Mucosa of descending colon (tissue), 3 donors: ENCODE results near the gene NPHS2. TPM values are rescaled to one million over a fixed set of nuclear protein-coding genes. Genes with fewer than 3 reads are reported as not detected.

Experiments
- ATAC-seq: fragments of 200-7000 bp; cut with Tn5 transposase; one replicate; pipeline ENCODE4 v1.9.1; 2020; ENCODE audit warnings: mild to moderate bottlenecking, moderate library complexity
- DNase-seq, 3 donors: peaks; one replicate each; pipeline ENCODE4 v3.0.0-alpha.2; 2020
- H3K36me3 ChIP-seq: fragments of 200-600 bp; one replicate; pipeline ENCODE4 v1.8.0; 2021; ENCODE audit warnings: low read depth, mild to moderate bottlenecking
- H3K4me1 ChIP-seq: fragments of 200-600 bp; one replicate; pipeline ENCODE4 v1.8.0; 2021; ENCODE audit warnings: low read depth, mild to moderate bottlenecking
- H3K4me3 ChIP-seq: fragments of 200-600 bp; one replicate; pipeline ENCODE4 v1.8.0; 2021; ENCODE audit warnings: mild to moderate bottlenecking
- H3K9me3 ChIP-seq: fragments of 200-600 bp; one replicate; pipeline ENCODE4 v1.8.0; 2021; ENCODE audit warnings: mild to moderate bottlenecking
- intact Hi-C, 2 donors: fragments of 100-400 bp; cut with DNase I in 1 of 2; cut with micrococcal nuclease in 1 of 2; formaldehyde crosslinking; loops; one replicate each; pipeline versions ENCODE4 v1.11.0 to v1.11.1; 2022; cut with DNase I, micrococcal nuclease
- long read RNA-seq, 2 donors: library from polyadenylated mRNA; unstranded; transcript quantifications; one replicate each; pipeline ENCODE4 v2.0.0, GENCODE V29; 2019 to 2021
- total RNA-seq, 3 donors: library from RNA; stranded (reverse); fragmentation: NEBNext Ultra II Directional in 2 of 3; extraction: Animal tissue kit (Norgen Biotek cat#: 25700) in 2 of 3; gene quantifications; one replicate each; pipeline versions ENCODE4 v1.2.1 to v1.2.4, GENCODE V29; 2021 to 2023
- TF ChIP-seq, protein P1 (sequence below): fragments of 200-600 bp; IDR thresholded peaks from one replicate; pipeline ENCODE4 v1.8.0; 2022; ENCODE audit warnings: antibody characterized with exemption, mild to moderate bottlenecking
- donor health status: DM: no; HTN: no; CAD: no; lungs with moderate emphysema.
- donor health status: DM: no; HTN: no; CAD: no.
- donor health status: DM: no; HTN: yes; CAD: no.

The NPHS2 gene
- total RNA-seq: not detected
- long read RNA-seq, donor 1: 0 reads
- long read RNA-seq, donor 2: 0 reads

GRCh38 chr1:179575497-179576314 is at the start of gene NPHS2:
TSS of gene NPHS2 (minus strand) at chr1:179575948. CDS start at chr1:179575864, 84 bp downstream.
- intact Hi-C loops: no loop called here
- no peak within 1 kb of the TSS for H3K4me3 ChIP-seq
- TF ChIP-seq, protein P1, sequence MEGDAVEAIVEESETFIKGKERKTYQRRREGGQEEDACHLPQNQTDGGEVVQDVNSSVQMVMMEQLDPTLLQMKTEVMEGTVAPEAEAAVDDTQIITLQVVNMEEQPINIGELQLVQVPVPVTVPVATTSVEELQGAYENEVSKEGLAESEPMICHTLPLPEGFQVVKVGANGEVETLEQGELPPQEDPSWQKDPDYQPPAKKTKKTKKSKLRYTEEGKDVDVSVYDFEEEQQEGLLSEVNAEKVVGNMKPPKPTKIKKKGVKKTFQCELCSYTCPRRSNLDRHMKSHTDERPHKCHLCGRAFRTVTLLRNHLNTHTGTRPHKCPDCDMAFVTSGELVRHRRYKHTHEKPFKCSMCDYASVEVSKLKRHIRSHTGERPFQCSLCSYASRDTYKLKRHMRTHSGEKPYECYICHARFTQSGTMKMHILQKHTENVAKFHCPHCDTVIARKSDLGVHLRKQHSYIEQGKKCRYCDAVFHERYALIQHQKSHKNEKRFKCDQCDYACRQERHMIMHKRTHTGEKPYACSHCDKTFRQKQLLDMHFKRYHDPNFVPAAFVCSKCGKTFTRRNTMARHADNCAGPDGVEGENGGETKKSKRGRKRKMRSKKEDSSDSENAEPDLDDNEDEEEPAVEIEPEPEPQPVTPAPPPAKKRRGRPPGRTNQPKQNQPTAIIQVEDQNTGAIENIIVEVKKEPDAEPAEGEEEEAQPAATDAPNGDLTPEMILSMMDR: no peak
- DNase-seq: peak in 2 of 3 donors; percentile 20 to 38
- no peaks in the 10 kb centered on the region for H3K9me3 ChIP-seq
- peaks cover 8% of the 10 kb centered on the region for H3K4me1 ChIP-seq
- H3K36me3 ChIP-seq: no peaks in the 10 kb centered on the region
- peak; percentile 66 for ATAC-seq

DNA sequence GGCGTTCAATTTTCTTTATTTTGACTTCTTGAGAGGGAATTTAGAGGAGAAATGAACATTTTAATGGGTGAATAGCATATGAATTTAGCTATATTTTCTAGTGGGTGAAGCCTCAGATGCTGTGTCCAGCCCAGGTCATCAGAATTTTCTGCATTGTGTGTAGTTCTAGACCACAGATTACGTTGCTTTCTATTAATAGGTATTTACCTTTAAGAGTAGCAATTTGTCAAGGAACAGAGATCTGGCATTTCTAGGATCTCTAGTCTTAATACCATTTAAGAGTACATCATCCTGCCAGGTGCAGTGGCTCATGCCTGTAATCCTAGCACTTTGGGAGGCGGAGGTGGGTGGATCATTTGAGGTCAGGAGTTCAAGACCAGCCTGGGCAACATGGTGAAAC is 36.6 kb upstream of the NPHS2 start:
- no peaks in the 10 kb centered on the region for H3K36me3 ChIP-seq
- TF ChIP-seq, protein P1: no peak
- no peaks in the 10 kb centered on the region for H3K9me3 ChIP-seq
- DNase-seq: no peak
- H3K4me1 ChIP-seq: no peaks in the 10 kb centered on the region
- no peak for ATAC-seq
- H3K4me3 ChIP-seq: no peak overlapping the region
- intact Hi-C loops: no loop called here

DNA sequence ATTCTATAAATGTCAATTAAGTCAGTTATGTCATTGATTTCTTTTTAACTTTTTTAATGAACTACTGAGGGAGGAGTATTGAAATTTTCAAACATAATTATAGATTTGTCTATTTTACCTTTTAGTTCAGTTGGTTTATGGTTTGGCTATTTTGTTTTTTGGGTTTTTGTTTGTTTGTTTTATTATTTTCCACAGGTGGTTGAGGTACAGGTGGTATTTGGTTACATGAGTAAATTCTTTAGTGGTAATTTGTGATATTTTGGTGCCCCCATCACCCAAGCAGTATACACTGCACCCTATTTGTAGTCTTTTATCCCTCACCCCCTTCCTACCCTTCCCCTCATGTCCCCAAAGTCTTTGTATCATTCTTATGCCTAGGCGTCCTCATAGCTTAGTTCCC is 25.3 kb upstream of the NPHS2 start:
- DNase-seq (no peak), ATAC-seq (no peak)
- intact Hi-C loops: no loop called here
- no peaks in the 10 kb centered on the region for H3K4me1 ChIP-seq
- TF ChIP-seq, protein P1: no peak
- no peaks in the 10 kb centered on the region for H3K36me3 ChIP-seq
- no peaks in the 10 kb centered on the region for H3K9me3 ChIP-seq
- H3K4me3 ChIP-seq: no peak overlapping the region

GRCh38 chr1:179599623-179600249 is 24.0 kb upstream of the NPHS2 start:
- ATAC-seq (peak; percentile 92), DNase-seq (peak in 1 of 3 donors; percentile 83)
- no peaks in the 10 kb centered on the region for H3K9me3 ChIP-seq
- TF ChIP-seq, protein P1: peak; percentile 8
- no peaks in the 10 kb centered on the region for H3K4me1 ChIP-seq
- H3K36me3 ChIP-seq: no peaks in the 10 kb centered on the region
- intact Hi-C loops: no loop called here
- H3K4me3 ChIP-seq: no peak overlapping the region

DNA sequence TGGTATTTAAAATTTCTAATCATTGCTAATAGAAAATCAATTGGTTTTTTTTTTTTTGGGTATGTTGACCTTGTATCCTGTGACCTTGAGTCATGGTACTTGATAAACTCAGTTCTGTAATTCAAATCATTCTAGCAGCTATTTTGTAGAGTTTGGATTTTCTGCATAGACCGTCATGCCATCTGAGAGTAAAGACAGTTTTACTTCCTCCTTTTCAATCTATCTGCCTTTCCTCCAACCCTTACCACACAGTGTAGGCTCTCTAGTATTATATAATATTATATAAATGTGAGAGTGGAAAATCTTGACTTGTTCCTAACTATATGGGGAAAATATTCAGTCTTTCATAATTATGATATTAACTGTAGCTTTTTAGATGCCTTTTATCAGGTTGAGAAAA is 22.9 kb upstream of the NPHS2 start:
- DNase-seq: no peak
- TF ChIP-seq, protein P1: no peak
- Histone ChIP-seq H3K4me3 (no peak overlapping the region), H3K4me1 (no peaks in the 10 kb centered on the region), H3K9me3 (no peaks in the 10 kb centered on the region), H3K36me3 (no peaks in the 10 kb centered on the region)
- ATAC-seq: no peak
- intact Hi-C loops: no loop called here
